MM.1S (cell line): ENCODE data around the gene KDM3A.
A peak's percentile ranks its signal among the peaks of the same experiment; 100 is the strongest.

Experiments used
- DNase-seq: peaks from one replicate; pipeline ENCODE4 v3.0.0-alpha.2; 2015
- H2AFZ ChIP-seq: fragments of 300-600 bp; sonication (generic); 2 replicates; pipeline ENCODE4 v1.6.0; 2016; ENCODE audit warnings: antibody characterized with exemption, low read length
- H3F3A ChIP-seq: fragments of 300-600 bp; sonication (generic); 2 replicates; pipeline ENCODE4 v1.6.1; 2016; ENCODE audit warnings: mild to moderate bottlenecking, antibody characterized with exemption, low read length, moderate library complexity, mixed read lengths; ENCODE audit not compliant: insufficient read depth
- H3K27ac ChIP-seq: fragments of 300-600 bp; sonication (generic); 2 replicates; pipeline ENCODE4 v1.5.1; 2016; ENCODE audit warnings: mild to moderate bottlenecking, low read length
- H3K27me3 ChIP-seq: fragments of 300-600 bp; sonication (generic); replicated peaks from 2 replicates; pipeline ENCODE4 v1.6.0; 2016; ENCODE audit warnings: low read length; ENCODE audit not compliant: insufficient read depth
- H3K36me3 ChIP-seq: fragments of 300-600 bp; sonication (generic); replicated peaks from 2 replicates; pipeline ENCODE4 v1.6.1; 2016; ENCODE audit warnings: mild to moderate bottlenecking, low read length, mixed read lengths; ENCODE audit not compliant: insufficient read depth
- H3K4me1 ChIP-seq: fragments of 300-600 bp; sonication (generic); 2 replicates; pipeline ENCODE4 v1.6.1; 2016; ENCODE audit warnings: low read length, mixed read lengths
- H3K4me2 ChIP-seq: fragments of 300-600 bp; sonication (generic); 2 replicates; pipeline ENCODE4 v1.6.0; 2016; ENCODE audit warnings: low read depth, low read length
- H3K4me3 ChIP-seq: fragments of 300-600 bp; sonication (generic); 2 replicates; pipeline ENCODE4 v1.5.1; 2016; ENCODE audit warnings: low read length, mixed read lengths
- H3K79me2 ChIP-seq: fragments of 300-600 bp; sonication (generic); 2 replicates; pipeline ENCODE4 v1.6.1; 2016; ENCODE audit warnings: mixed run types, low read length, mixed read lengths
- H3K9ac ChIP-seq: fragments of 300-600 bp; sonication (generic); 2 replicates; pipeline ENCODE4 v1.6.1; 2016; ENCODE audit warnings: low read length, mixed read lengths
- H3K9me2 ChIP-seq: fragments of 300-600 bp; sonication (generic); replicated peaks from 2 replicates; pipeline ENCODE4 v1.6.1; 2016; ENCODE audit warnings: mild to moderate bottlenecking, low read length, mixed read lengths; ENCODE audit not compliant: insufficient read depth
- H3K9me3 ChIP-seq: fragments of 300-600 bp; sonication (generic); replicated peaks from 2 replicates; pipeline ENCODE4 v1.6.1; 2016; ENCODE audit warnings: mild to moderate bottlenecking, low read length, mixed read lengths; ENCODE audit not compliant: insufficient read depth
- H4K20me1 ChIP-seq: fragments of 300-600 bp; sonication (generic); 2 replicates; pipeline ENCODE4 v1.6.1; 2016; ENCODE audit warnings: mild to moderate bottlenecking, low read length, moderate library complexity, mixed read lengths; ENCODE audit not compliant: insufficient read depth
- EZH2 ChIP-seq: fragments of 300-600 bp; sonication (generic); optimal IDR thresholded peaks from 2 replicates; pipeline ENCODE3; 2017; ENCODE audit warnings: low read depth, mild to moderate bottlenecking, antibody characterized with exemption, low read length, mixed read lengths
- EZH2phosphoT487 ChIP-seq: fragments of 300-600 bp; sonication (generic); IDR thresholded peaks from 2 replicates; pipeline ENCODE4 v1.6.1; 2018; ENCODE audit warnings: antibody characterized with exemption, low read length
- TF ChIP-seq, protein P1 (sequence below): fragments of 300-600 bp; sonication (generic); IDR thresholded peaks from 2 replicates; pipeline ENCODE4 v1.5.1; 2016; ENCODE audit warnings: antibody characterized with exemption, low read length, mixed read lengths

Gene KDM3A

GRCh38 chr2:86480105-86480504, 38.9 kb downstream of the KDM3A start:
- no peaks in the 10 kb centered on the region for H3K27me3 ChIP-seq
- TF ChIP-seq, protein P1, sequence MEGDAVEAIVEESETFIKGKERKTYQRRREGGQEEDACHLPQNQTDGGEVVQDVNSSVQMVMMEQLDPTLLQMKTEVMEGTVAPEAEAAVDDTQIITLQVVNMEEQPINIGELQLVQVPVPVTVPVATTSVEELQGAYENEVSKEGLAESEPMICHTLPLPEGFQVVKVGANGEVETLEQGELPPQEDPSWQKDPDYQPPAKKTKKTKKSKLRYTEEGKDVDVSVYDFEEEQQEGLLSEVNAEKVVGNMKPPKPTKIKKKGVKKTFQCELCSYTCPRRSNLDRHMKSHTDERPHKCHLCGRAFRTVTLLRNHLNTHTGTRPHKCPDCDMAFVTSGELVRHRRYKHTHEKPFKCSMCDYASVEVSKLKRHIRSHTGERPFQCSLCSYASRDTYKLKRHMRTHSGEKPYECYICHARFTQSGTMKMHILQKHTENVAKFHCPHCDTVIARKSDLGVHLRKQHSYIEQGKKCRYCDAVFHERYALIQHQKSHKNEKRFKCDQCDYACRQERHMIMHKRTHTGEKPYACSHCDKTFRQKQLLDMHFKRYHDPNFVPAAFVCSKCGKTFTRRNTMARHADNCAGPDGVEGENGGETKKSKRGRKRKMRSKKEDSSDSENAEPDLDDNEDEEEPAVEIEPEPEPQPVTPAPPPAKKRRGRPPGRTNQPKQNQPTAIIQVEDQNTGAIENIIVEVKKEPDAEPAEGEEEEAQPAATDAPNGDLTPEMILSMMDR = no peak
- TF ChIP-seq EZH2 (no peak), EZH2phosphoT487 (no peak)
- DNase-seq = no peak
- H3K4me3 ChIP-seq = no peak overlapping the region
- no peaks in the 10 kb centered on the region for H3K9me2 ChIP-seq
- no peaks in the 10 kb centered on the region for H3F3A ChIP-seq
- no peak overlapping the region for H3K9ac ChIP-seq
- H4K20me1 ChIP-seq = no peaks in the 10 kb centered on the region
- no peak overlapping the region for H3K27ac ChIP-seq
- no peak overlapping the region for H3K4me2 ChIP-seq
- no peaks in the 10 kb centered on the region for H3K4me1 ChIP-seq
- H3K79me2 ChIP-seq = no peaks in the 10 kb centered on the region
- H3K36me3 ChIP-seq = 0 out of 2 replicates have a peak, but pooled peaks cover 21% of the 10 kb centered on the region
- H3K9me3 ChIP-seq = no peaks in the 10 kb centered on the region
- H2AFZ ChIP-seq = no peak overlapping the region

- Histone ChIP-seq H4K20me1 (no peaks in the 10 kb centered on the region), H3K27me3 (no peaks in the 10 kb centered on the region), H2AFZ (no peak overlapping the region), H3K27ac (no peak overlapping the region), H3K4me2 (no peak overlapping the region), H3F3A (no peaks in the 10 kb centered on the region), H3K79me2 (no peaks in the 10 kb centered on the region), H3K36me3 (peaks cover 21% of the 10 kb centered on the region; the same call in 1 of the 2 replicates), H3K9ac (no peak overlapping the region), H3K9me3 (no peaks in the 10 kb centered on the region), H3K9me2 (no peaks in the 10 kb centered on the region), H3K4me3 (no peak overlapping the region), H3K4me1 (no peaks in the 10 kb centered on the region)
- no peak for TF ChIP-seq EZH2phosphoT487
- TF ChIP-seq EZH2 = no peak
- TF ChIP-seq, protein P1 = no peak
- peak; percentile 10 for DNase-seq
Observed at GRCh38 chr2:86482034-86482433, 40.9 kb downstream of the KDM3A start.

DNA sequence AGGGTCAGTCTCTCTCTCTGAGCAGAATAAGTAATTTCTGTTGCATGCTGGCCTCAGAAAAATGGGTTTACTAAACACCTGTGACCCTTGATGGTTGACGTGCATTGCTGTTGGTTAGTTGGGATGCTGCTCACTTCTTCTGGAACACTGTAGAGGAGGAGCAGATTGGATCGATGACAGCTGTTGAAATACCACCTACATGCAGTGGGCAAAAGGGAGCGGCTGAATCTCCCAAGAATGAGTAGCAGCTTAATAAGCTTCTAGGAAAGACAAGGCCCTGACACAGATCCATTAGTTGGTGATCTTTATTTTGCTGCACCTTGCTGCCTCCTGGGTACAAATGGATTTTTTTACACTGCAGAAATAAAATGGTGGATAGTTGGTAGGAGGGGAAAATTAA, 43.2 kb downstream of the KDM3A start:
- peaks cover 9% of the 10 kb centered on the region; the same call in 1 of the 2 replicates for H3K36me3 ChIP-seq

DNA sequence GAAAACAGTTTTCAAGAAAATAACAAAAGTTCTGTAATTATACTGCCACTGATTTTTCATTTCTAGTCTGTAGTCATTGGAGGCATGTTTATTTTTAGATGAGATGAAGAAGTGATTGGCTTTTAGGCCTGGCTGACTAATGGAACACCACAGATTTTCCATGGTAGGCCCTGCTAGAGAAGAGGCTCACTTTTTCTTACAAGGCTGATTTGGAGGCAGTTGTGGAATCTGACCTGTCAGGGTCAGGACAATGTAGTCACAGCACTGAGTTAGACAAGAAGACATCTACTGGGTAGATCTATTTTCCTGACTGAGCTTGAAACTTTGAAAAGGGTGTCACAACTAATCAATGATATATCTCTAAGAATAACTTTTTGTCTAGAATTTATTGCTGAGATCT, 43.9 kb downstream of the KDM3A start:
- H3K79me2 ChIP-seq = no peaks in the 10 kb centered on the region
- H2AFZ ChIP-seq = no peak overlapping the region
- H3K36me3 ChIP-seq = peaks cover 9% of the 10 kb centered on the region; the same call in 1 of the 2 replicates
- H3K27me3 ChIP-seq = no peaks in the 10 kb centered on the region
- no peak for DNase-seq
- no peaks in the 10 kb centered on the region for H3K9me3 ChIP-seq
- no peak overlapping the region for H3K4me3 ChIP-seq
- no peaks in the 10 kb centered on the region for H3K4me1 ChIP-seq
- no peak overlapping the region for H3K27ac ChIP-seq
- no peaks in the 10 kb centered on the region for H3F3A ChIP-seq
- H3K9ac ChIP-seq = no peak overlapping the region
- TF ChIP-seq, protein P1 = no peak
- TF ChIP-seq EZH2phosphoT487 (no peak), EZH2 (no peak)
- H3K9me2 ChIP-seq = no peaks in the 10 kb centered on the region
- no peak overlapping the region for H3K4me2 ChIP-seq
- no peaks in the 10 kb centered on the region for H4K20me1 ChIP-seq

More for the DNA sequence above, 43.2 kb downstream of the KDM3A start:
- DNase-seq = no peak
- Histone ChIP-seq H3K9me2 (no peaks in the 10 kb centered on the region), H3K9me3 (no peaks in the 10 kb centered on the region), H4K20me1 (no peaks in the 10 kb centered on the region), H3K4me2 (no peak overlapping the region), H3F3A (no peaks in the 10 kb centered on the region), H3K79me2 (no peaks in the 10 kb centered on the region), H3K4me1 (no peaks in the 10 kb centered on the region), H3K27me3 (no peaks in the 10 kb centered on the region), H3K9ac (no peak overlapping the region), H3K4me3 (no peak overlapping the region), H2AFZ (no peak overlapping the region), H3K27ac (no peak overlapping the region)
- no peak for TF ChIP-seq EZH2phosphoT487
